MM.1S (cell line): ENCODE measurements around the gene OR8S1.
"Not testable (repeated sequence)": the region's sequence is repeated elsewhere in the genome, so short reads cannot be mapped to it uniquely, and the experiment has no call there.

Experiments used
- DNase-seq: peaks from one replicate; pipeline ENCODE4 v3.0.0-alpha.2; 2015
- H2AFZ ChIP-seq: fragments of 300-600 bp; sonication (generic); 2 replicates; pipeline ENCODE4 v1.6.0; 2016; ENCODE audit warnings: antibody characterized with exemption, low read length
- H3F3A ChIP-seq: fragments of 300-600 bp; sonication (generic); 2 replicates; pipeline ENCODE4 v1.6.1; 2016; ENCODE audit warnings: mild to moderate bottlenecking, antibody characterized with exemption, low read length, moderate library complexity, mixed read lengths; ENCODE audit not compliant: insufficient read depth
- H3K27ac ChIP-seq: fragments of 300-600 bp; sonication (generic); 2 replicates; pipeline ENCODE4 v1.5.1; 2016; ENCODE audit warnings: mild to moderate bottlenecking, low read length
- H3K27me3 ChIP-seq: fragments of 300-600 bp; sonication (generic); replicated peaks from 2 replicates; pipeline ENCODE4 v1.6.0; 2016; ENCODE audit warnings: low read length; ENCODE audit not compliant: insufficient read depth
- H3K36me3 ChIP-seq: fragments of 300-600 bp; sonication (generic); replicated peaks from 2 replicates; pipeline ENCODE4 v1.6.1; 2016; ENCODE audit warnings: mild to moderate bottlenecking, low read length, mixed read lengths; ENCODE audit not compliant: insufficient read depth
- H3K4me1 ChIP-seq: fragments of 300-600 bp; sonication (generic); 2 replicates; pipeline ENCODE4 v1.6.1; 2016; ENCODE audit warnings: low read length, mixed read lengths
- H3K4me2 ChIP-seq: fragments of 300-600 bp; sonication (generic); 2 replicates; pipeline ENCODE4 v1.6.0; 2016; ENCODE audit warnings: low read depth, low read length
- H3K4me3 ChIP-seq: fragments of 300-600 bp; sonication (generic); 2 replicates; pipeline ENCODE4 v1.5.1; 2016; ENCODE audit warnings: low read length, mixed read lengths
- H3K79me2 ChIP-seq: fragments of 300-600 bp; sonication (generic); 2 replicates; pipeline ENCODE4 v1.6.1; 2016; ENCODE audit warnings: mixed run types, low read length, mixed read lengths
- H3K9ac ChIP-seq: fragments of 300-600 bp; sonication (generic); 2 replicates; pipeline ENCODE4 v1.6.1; 2016; ENCODE audit warnings: low read length, mixed read lengths
- H3K9me2 ChIP-seq: fragments of 300-600 bp; sonication (generic); replicated peaks from 2 replicates; pipeline ENCODE4 v1.6.1; 2016; ENCODE audit warnings: mild to moderate bottlenecking, low read length, mixed read lengths; ENCODE audit not compliant: insufficient read depth
- H3K9me3 ChIP-seq: fragments of 300-600 bp; sonication (generic); replicated peaks from 2 replicates; pipeline ENCODE4 v1.6.1; 2016; ENCODE audit warnings: mild to moderate bottlenecking, low read length, mixed read lengths; ENCODE audit not compliant: insufficient read depth
- H4K20me1 ChIP-seq: fragments of 300-600 bp; sonication (generic); 2 replicates; pipeline ENCODE4 v1.6.1; 2016; ENCODE audit warnings: mild to moderate bottlenecking, low read length, moderate library complexity, mixed read lengths; ENCODE audit not compliant: insufficient read depth
- CTCF ChIP-seq: fragments of 300-600 bp; sonication (generic); IDR thresholded peaks from 2 replicates; pipeline ENCODE4 v1.5.1; 2016; ENCODE audit warnings: antibody characterized with exemption, low read length, mixed read lengths
- EZH2 ChIP-seq: fragments of 300-600 bp; sonication (generic); optimal IDR thresholded peaks from 2 replicates; pipeline ENCODE3; 2017; ENCODE audit warnings: low read depth, mild to moderate bottlenecking, antibody characterized with exemption, low read length, mixed read lengths
- EZH2phosphoT487 ChIP-seq: fragments of 300-600 bp; sonication (generic); IDR thresholded peaks from 2 replicates; pipeline ENCODE4 v1.6.1; 2018; ENCODE audit warnings: antibody characterized with exemption, low read length

Gene OR8S1

GRCh38 chr12:48536602-48537001 lies 11.2 kb downstream of the OR8S1 start:
- H3K79me2 ChIP-seq, result no peaks in the 10 kb centered on the region
- no peaks in the 10 kb centered on the region for H3K36me3 ChIP-seq
- H3K4me1 ChIP-seq, result no peaks in the 10 kb centered on the region
- no peaks in the 10 kb centered on the region for H3F3A ChIP-seq
- H4K20me1 ChIP-seq, result no peaks in the 10 kb centered on the region
- H3K9ac ChIP-seq, result no peak overlapping the region
- no peak overlapping the region for H3K4me3 ChIP-seq
- H3K27me3 ChIP-seq, result no peaks in the 10 kb centered on the region
- TF ChIP-seq EZH2phosphoT487, result no peak
- H3K9me3 ChIP-seq, result no peaks in the 10 kb centered on the region
- DNase-seq, result no peak
- no peak overlapping the region for H3K4me2 ChIP-seq
- H2AFZ ChIP-seq, result no peak overlapping the region
- H3K9me2 ChIP-seq, result no peaks in the 10 kb centered on the region
- no peak overlapping the region for H3K27ac ChIP-seq

GRCh38 chr12:48542300-48542928 lies 17.0 kb downstream of the OR8S1 start:
- TF ChIP-seq EZH2, result no peak
- TF ChIP-seq CTCF, result peak; percentile 50
- Histone ChIP-seq H4K20me1 (no peaks in the 10 kb centered on the region), H3K79me2 (no peaks in the 10 kb centered on the region), H3K9me2 (no peaks in the 10 kb centered on the region), H3K27ac (no peak overlapping the region), H3K4me1 (no peaks in the 10 kb centered on the region), H3F3A (no peaks in the 10 kb centered on the region), H2AFZ (no peak overlapping the region), H3K4me2 (no peak overlapping the region), H3K9me3 (no peaks in the 10 kb centered on the region), H3K9ac (no peak overlapping the region), H3K36me3 (no peaks in the 10 kb centered on the region), H3K27me3 (no peaks in the 10 kb centered on the region), H3K4me3 (no peak overlapping the region)
- DNase-seq, result peak; percentile 36

GRCh38 chr12:48545833-48546469 lies 20.5 kb downstream of the OR8S1 start:
- Histone ChIP-seq H3K9me2 (no peaks in the 10 kb centered on the region), H3K9me3 (no peaks in the 10 kb centered on the region), H4K20me1 (no peaks in the 10 kb centered on the region), H3K27ac (no peak overlapping the region), H3K79me2 (no peaks in the 10 kb centered on the region), H3K27me3 (no peaks in the 10 kb centered on the region), H3K36me3 (no peaks in the 10 kb centered on the region), H3F3A (no peaks in the 10 kb centered on the region), H3K4me3 (no peak overlapping the region), H3K4me1 (no peaks in the 10 kb centered on the region), H2AFZ (no peak overlapping the region), H3K4me2 (no peak overlapping the region), H3K9ac (no peak overlapping the region)
- TF ChIP-seq CTCF (no peak), EZH2 (no peak), EZH2phosphoT487 (no peak)
- no peak for DNase-seq

GRCh38 chr12:48547012-48547411 lies 21.6 kb downstream of the OR8S1 start:
- H3K36me3 ChIP-seq, H3K9ac ChIP-seq, H4K20me1 ChIP-seq, H2AFZ ChIP-seq, H3K4me2 ChIP-seq, H3F3A ChIP-seq, H3K27me3 ChIP-seq, H3K4me3 ChIP-seq, H3K4me1 ChIP-seq, H3K27ac ChIP-seq, H3K9me3 ChIP-seq, DNase-seq, H3K79me2 ChIP-seq, H3K9me2 ChIP-seq: not testable (repeated sequence)

GRCh38 chr12:48551636-48552035 lies 26.2 kb downstream of the OR8S1 start:
- not testable (repeated sequence) for H3K9ac ChIP-seq, H3K79me2 ChIP-seq, H2AFZ ChIP-seq, H3K36me3 ChIP-seq, H3K4me3 ChIP-seq, H4K20me1 ChIP-seq, H3K9me3 ChIP-seq, H3K4me1 ChIP-seq, H3K9me2 ChIP-seq, H3K4me2 ChIP-seq, H3K27ac ChIP-seq, H3K27me3 ChIP-seq, DNase-seq, H3F3A ChIP-seq

GRCh38 chr12:48553666-48554343 lies 28.4 kb downstream of the OR8S1 start:
- H3K27ac ChIP-seq, H3K79me2 ChIP-seq, H3K36me3 ChIP-seq, H3F3A ChIP-seq, H3K9me3 ChIP-seq, H3K27me3 ChIP-seq, H3K9me2 ChIP-seq, H3K9ac ChIP-seq, H4K20me1 ChIP-seq, H3K4me1 ChIP-seq: not testable (repeated sequence)
- Histone ChIP-seq H3K4me3 (peak overlapping the region; percentile 30; the same call in 1 of the 2 replicates), H3K4me2 (peak overlapping the region; percentile 33; the same call in 1 of the 2 replicates), H2AFZ (peak overlapping the region; percentile 57)
- DNase-seq, result peak; percentile 72
